HEK293 (cell line): Measurements from ENCODE around the gene MYOM1.

Source experiments
- CTCF ChIA-PET: fragments of 350-600 bp; formaldehyde crosslinking; extraction: SDS; loops from one replicate; lab custom pipeline; 2021; ENCODE audit warnings: antibody characterized with exemption; lab: Yijun Ruan, JAX
- POLR2A ChIA-PET: fragments of 300-600 bp; formaldehyde crosslinking; extraction: SDS; loops from one replicate; lab custom pipeline; 2020; ENCODE audit warnings: antibody characterized with exemption, inconsistent platforms; lab: Yijun Ruan, JAX
- H3K27ac ChIP-seq: fragments of 200-500 bp; sonication (Bioruptor generic); 2 replicates; pipeline ENCODE4 v1.5.1; 2014; ENCODE audit warnings: low read depth, low read length, control low read depth, inconsistent platforms; ENCODE audit errors: extremely low read depth
- H3K36me3 ChIP-seq, 2 experiments: fragments of 200-500 bp in 1 of 2; sonication (Bioruptor generic) in 1 of 2; 1 replicate in 1 of 2; 2 replicates in 1 of 2; pipeline ENCODE4 v1.5.1; 2014 to 2017; ENCODE audit warnings: inconsistent platforms in 2 of 2, low read length in 2 of 2; ENCODE audit not compliant: control insufficient read depth in 2 of 2, insufficient read depth in 1 of 2
- H3K4me1 ChIP-seq: fragments of 200-500 bp; sonication (Bioruptor generic); 2 replicates; pipeline ENCODE4 v1.5.1; 2014; ENCODE audit warnings: mild to moderate bottlenecking, low read length, inconsistent platforms; ENCODE audit not compliant: control insufficient read depth, insufficient read depth
- H3K4me3 ChIP-seq: 2 replicates; pipeline ENCODE4 v1.5.1; 2011; ENCODE audit warnings: low read depth, mild to moderate bottlenecking, control low read depth, low read length, moderate library complexity
- H3K9me3 ChIP-seq: fragments of 200-500 bp; sonication (Bioruptor generic); 2 replicates; pipeline ENCODE4 v1.5.1; 2014; ENCODE audit warnings: low read depth, low read length, inconsistent platforms; ENCODE audit not compliant: control insufficient read depth, insufficient read depth
- BCL11B ChIP-seq: fragments of 450-650 bp; formaldehyde crosslinking; IDR thresholded peaks from 2 replicates; pipeline ENCODE4 v1.5.1; 2016; ENCODE audit warnings: low read depth, missing biosample characterization, missing genetic modification characterization
- GLI2 ChIP-seq: fragments of 450-650 bp; formaldehyde crosslinking; IDR thresholded peaks from 2 replicates; pipeline ENCODE4; 2017; ENCODE audit warnings: missing biosample characterization, missing genetic modification characterization, low read depth, borderline replicate concordance
- KLF10 ChIP-seq: fragments of 450-650 bp; IDR thresholded peaks from 2 replicates; pipeline ENCODE4 v1.5.1; 2018; ENCODE audit warnings: missing biosample characterization, mild to moderate bottlenecking, missing genetic modification characterization
- KLF7 ChIP-seq: fragments of 450-650 bp; formaldehyde crosslinking; IDR thresholded peaks from 2 replicates; pipeline ENCODE4 v1.5.1; 2016; ENCODE audit warnings: missing biosample characterization, missing genetic modification characterization, borderline replicate concordance
- OSR2 ChIP-seq: fragments of 450-650 bp; formaldehyde crosslinking; IDR thresholded peaks from 2 replicates; pipeline ENCODE4 v1.5.1; 2016; ENCODE audit warnings: missing biosample characterization, missing genetic modification characterization
- REST ChIP-seq: fragments of 450-650 bp; formaldehyde crosslinking; IDR thresholded peaks from 2 replicates; pipeline ENCODE4 v1.5.1; 2016; ENCODE audit warnings: missing biosample characterization, missing genetic modification characterization
- SALL2 ChIP-seq: fragments of 450-650 bp; formaldehyde crosslinking; IDR thresholded peaks from 2 replicates; pipeline ENCODE4 v1.5.0; 2017; ENCODE audit warnings: missing biosample characterization, mild to moderate bottlenecking, missing genetic modification characterization, borderline replicate concordance
- SP3 ChIP-seq: fragments of 450-650 bp; formaldehyde crosslinking; IDR thresholded peaks from 2 replicates; pipeline ENCODE4 v1.5.1; 2016; ENCODE audit warnings: missing biosample characterization, missing genetic modification characterization
- TCF7L2 ChIP-seq: IDR thresholded peaks from 2 replicates; pipeline ENCODE4 v1.6.1; 2011; ENCODE audit warnings: low read depth, mild to moderate bottlenecking, inconsistent platforms, low read length, moderate library complexity, borderline replicate concordance
- YY2 ChIP-seq: fragments of 450-650 bp; formaldehyde crosslinking; IDR thresholded peaks from 2 replicates; pipeline ENCODE4 v1.5.1; 2016; ENCODE audit warnings: missing biosample characterization, missing genetic modification characterization
- ZBTB26 ChIP-seq: fragments of 450-650 bp; formaldehyde crosslinking; optimal IDR thresholded peaks from 2 replicates; pipeline ENCODE3; 2016; ENCODE audit warnings: missing biosample characterization, mild to moderate bottlenecking, missing genetic modification characterization
- ZNF112 ChIP-seq: fragments of 450-650 bp; formaldehyde crosslinking; IDR thresholded peaks from 2 replicates; pipeline ENCODE4 v1.5.0; 2017; ENCODE audit warnings: missing biosample characterization, missing genetic modification characterization
- ZNF121 ChIP-seq: fragments of 450-650 bp; formaldehyde crosslinking; IDR thresholded peaks from 2 replicates; pipeline ENCODE4 v1.5.1; 2016; ENCODE audit warnings: missing biosample characterization, missing genetic modification characterization
- ZNF169 ChIP-seq: fragments of 450-650 bp; formaldehyde crosslinking; IDR thresholded peaks from 2 replicates; pipeline ENCODE4 v1.5.1; 2016; ENCODE audit warnings: missing biosample characterization, missing genetic modification characterization
- ZNF221 ChIP-seq: fragments of 450-650 bp; formaldehyde crosslinking; IDR thresholded peaks from 2 replicates; pipeline ENCODE4 v1.5.1; 2017; ENCODE audit warnings: missing biosample characterization, missing genetic modification characterization, borderline replicate concordance
- ZNF24 ChIP-seq: fragments of 450-650 bp; formaldehyde crosslinking; IDR thresholded peaks from 2 replicates; pipeline ENCODE4 v1.5.1; 2016; ENCODE audit warnings: missing biosample characterization, missing genetic modification characterization
- ZNF280C ChIP-seq: fragments of 450-650 bp; formaldehyde crosslinking; IDR thresholded peaks from 2 replicates; pipeline ENCODE4 v1.5.1; 2016; ENCODE audit warnings: missing biosample characterization, missing genetic modification characterization
- ZNF302 ChIP-seq: fragments of 450-650 bp; formaldehyde crosslinking; IDR thresholded peaks from 2 replicates; pipeline ENCODE4 v1.5.1; 2016; ENCODE audit warnings: missing biosample characterization, missing genetic modification characterization, low read depth
- ZNF362 ChIP-seq: fragments of 450-650 bp; formaldehyde crosslinking; IDR thresholded peaks from 2 replicates; pipeline ENCODE4 v1.5.1; 2016; ENCODE audit warnings: missing biosample characterization, missing genetic modification characterization
- ZNF416 ChIP-seq: fragments of 450-650 bp; formaldehyde crosslinking; IDR thresholded peaks from 2 replicates; pipeline ENCODE4 v1.5.1; 2016; ENCODE audit warnings: missing biosample characterization, missing genetic modification characterization
- ZNF513 ChIP-seq: fragments of 450-650 bp; IDR thresholded peaks from 2 replicates; pipeline ENCODE4 v1.5.1; 2018; ENCODE audit warnings: missing biosample characterization, missing genetic modification characterization
- ZNF580 ChIP-seq: fragments of 450-650 bp; formaldehyde crosslinking; IDR thresholded peaks from 2 replicates; pipeline ENCODE4 v1.5.1; 2016; ENCODE audit warnings: missing biosample characterization, missing genetic modification characterization
- ZNF610 ChIP-seq: fragments of 450-650 bp; formaldehyde crosslinking; IDR thresholded peaks from 2 replicates; pipeline ENCODE4 v1.5.1; 2016; ENCODE audit warnings: missing biosample characterization, missing genetic modification characterization, borderline replicate concordance
- ZNF830 ChIP-seq: fragments of 450-650 bp; IDR thresholded peaks from 2 replicates; pipeline ENCODE4 v1.5.0; 2018; ENCODE audit warnings: missing biosample characterization, missing genetic modification characterization, low read depth, mild to moderate bottlenecking, moderate library complexity
- ZSCAN5A ChIP-seq: fragments of 450-650 bp; formaldehyde crosslinking; IDR thresholded peaks from 2 replicates; pipeline ENCODE4 v1.5.1; 2016; ENCODE audit warnings: missing biosample characterization, missing genetic modification characterization

MYOM1 gene

GRCh38 chr18:3079653-3080052 is 140.1 kb downstream of the MYOM1 start:
- CTCF ChIA-PET, result interaction anchor here (0.7 to 8.6 kb wide), 3 partner anchors 17 to 72 kb away, joined by 5 to 53 read pairs (median 6); no protein-coding TSS in a partner anchor
- no peaks in the 10 kb centered on the region for H3K36me3 ChIP-seq
- H3K4me3 ChIP-seq, result no peak overlapping the region
- H3K9me3 ChIP-seq, result no peaks in the 10 kb centered on the region
- TF ChIP-seq GLI2 (tag by site-specific recombination) (no peak), ZNF280C (tag by site-specific recombination) (no peak), ZBTB26 (no peak), OSR2 (tag by site-specific recombination) (no peak), KLF10 (no peak), ZNF169 (no peak), REST (tag by site-specific recombination) (no peak), BCL11B (tag by site-specific recombination) (no peak), ZNF830 (no peak), ZNF610 (tag by site-specific recombination) (no peak)
- POLR2A ChIA-PET, result no interaction called here
- H3K4me1 ChIP-seq, result peaks cover 4% of the 10 kb centered on the region; the same call in 1 of the 2 replicates
- H3K27ac ChIP-seq, result no peak overlapping the region

- Histone ChIP-seq H3K4me3 (no peak overlapping the region), H3K36me3 (no peaks in the 10 kb centered on the region), H3K9me3 (no peaks in the 10 kb centered on the region), H3K4me1 (peaks cover 4% of the 10 kb centered on the region; the same call in 1 of the 2 replicates), H3K27ac (no peak overlapping the region)
- ChIA-PET POLR2A (no interaction called here), CTCF (interaction anchor here (0.6 to 8.6 kb wide), 2 partner anchors 13 to 1581 kb away, joined by 3 to 53 read pairs; no protein-coding TSS in a partner anchor)
- TF ChIP-seq ZNF513 (no peak), ZNF302 (no peak), ZNF121 (tag by site-specific recombination) (no peak), ZSCAN5A (tag by site-specific recombination) (no peak), ZNF24 (tag by site-specific recombination) (no peak), ZNF362 (tag by site-specific recombination) (no peak), KLF7 (no peak), ZNF580 (tag by site-specific recombination) (no peak), TCF7L2 (no peak), SALL2 (tag by site-specific recombination) (no peak), SP3 (tag by site-specific recombination) (no peak), ZNF416 (tag by site-specific recombination) (no peak), ZNF112 (no peak), ZNF221 (no peak), YY2 (no peak)
Measured at GRCh38 chr18:3075491-3075890, 144.3 kb downstream of the MYOM1 start.
